HL-60 (cell line): Measurements from ENCODE around the gene ADGRF5.

Source experiments
- DNase-seq, 2 experiments: peaks; one replicate each; pipeline ENCODE4 v3.0.0-alpha.2; 2010 to 2020; ENCODE audit warnings: low read depth in 1 of 2, low spot score in 1 of 2
- H3K27ac ChIP-seq: fragments of 250-450 bp; sonication (Bioruptor Pico); replicated peaks from 2 replicates; pipeline ENCODE4 v1.5.1; 2020; ENCODE audit warnings: mild to moderate bottlenecking, moderate library complexity
- H3K27me3 ChIP-seq: fragments of 250-450 bp; sonication (Bioruptor Pico); 2 replicates; pipeline ENCODE4 v1.5.1; 2021; ENCODE audit warnings: mild to moderate bottlenecking, moderate library complexity; ENCODE audit not compliant: insufficient read depth, poor library complexity, severe bottlenecking
- H3K4me3 ChIP-seq: replicated peaks from 2 replicates; pipeline ENCODE4 v1.5.1; 2011; ENCODE audit warnings: mild to moderate bottlenecking, control low read depth, low read length; ENCODE audit not compliant: insufficient read depth
- CTCF ChIP-seq: IDR thresholded peaks from one replicate; pipeline ENCODE4 v1.5.1; 2011; ENCODE audit warnings: low read length, control low read depth, inconsistent platforms; ENCODE audit not compliant: insufficient read depth
- GABPA ChIP-seq: IDR thresholded peaks from 2 replicates; pipeline ENCODE4 v1.6.1; 2012; ENCODE audit warnings: low read depth
- POLR2AphosphoS5 ChIP-seq: IDR thresholded peaks from 2 replicates; pipeline ENCODE4 v1.6.1; 2012; ENCODE audit warnings: low read depth
- REST ChIP-seq: IDR thresholded peaks from 2 replicates; pipeline ENCODE4 v1.6.1; 2012; ENCODE audit warnings: low read depth; ENCODE audit not compliant: insufficient replicate concordance
- SPI1 ChIP-seq: IDR thresholded peaks from 2 replicates; pipeline ENCODE4 v1.6.1; 2012; ENCODE audit warnings: low read depth, mild to moderate bottlenecking, borderline replicate concordance

ADGRF5 gene

GRCh38 chr6:46888578-46888977, 33.2 kb downstream of the ADGRF5 start:
- Histone ChIP-seq H3K4me3 (no peak overlapping the region), H3K27ac (no peak overlapping the region), H3K27me3 (no peaks in the 10 kb centered on the region)
- no peak for DNase-seq
- TF ChIP-seq REST (no peak), SPI1 (no peak), GABPA (no peak), CTCF (no peak), POLR2AphosphoS5 (no peak)

- no peak overlapping the region for H3K4me3 ChIP-seq
- TF ChIP-seq POLR2AphosphoS5 (no peak), REST (no peak), SPI1 (no peak), GABPA (no peak), CTCF (no peak)
- no peak overlapping the region for H3K27ac ChIP-seq
- H3K27me3 ChIP-seq, result no peaks in the 10 kb centered on the region
- DNase-seq, result no peak
Observed at GRCh38 chr6:46888031-46888430, 33.7 kb downstream of the ADGRF5 start.

GRCh38 chr6:46882645-46883044, 39.1 kb downstream of the ADGRF5 start:
- Histone ChIP-seq H3K27me3 (no peaks in the 10 kb centered on the region), H3K4me3 (no peak overlapping the region), H3K27ac (no peak overlapping the region)
- TF ChIP-seq REST, result no peak
- no peak for TF ChIP-seq SPI1
- TF ChIP-seq POLR2AphosphoS5, result no peak
- TF ChIP-seq GABPA, result no peak
- TF ChIP-seq CTCF, result no peak
- no peak for DNase-seq
